Globus pallidus (tissue), 1 donor: Measurements from ENCODE around the gene LLGL1.

Experiments
- DNase-seq: peaks from one replicate; pipeline ENCODE4 v3.0.0-alpha.2; 2015; ENCODE audit warnings: low spot score

Gene LLGL1

DNA sequence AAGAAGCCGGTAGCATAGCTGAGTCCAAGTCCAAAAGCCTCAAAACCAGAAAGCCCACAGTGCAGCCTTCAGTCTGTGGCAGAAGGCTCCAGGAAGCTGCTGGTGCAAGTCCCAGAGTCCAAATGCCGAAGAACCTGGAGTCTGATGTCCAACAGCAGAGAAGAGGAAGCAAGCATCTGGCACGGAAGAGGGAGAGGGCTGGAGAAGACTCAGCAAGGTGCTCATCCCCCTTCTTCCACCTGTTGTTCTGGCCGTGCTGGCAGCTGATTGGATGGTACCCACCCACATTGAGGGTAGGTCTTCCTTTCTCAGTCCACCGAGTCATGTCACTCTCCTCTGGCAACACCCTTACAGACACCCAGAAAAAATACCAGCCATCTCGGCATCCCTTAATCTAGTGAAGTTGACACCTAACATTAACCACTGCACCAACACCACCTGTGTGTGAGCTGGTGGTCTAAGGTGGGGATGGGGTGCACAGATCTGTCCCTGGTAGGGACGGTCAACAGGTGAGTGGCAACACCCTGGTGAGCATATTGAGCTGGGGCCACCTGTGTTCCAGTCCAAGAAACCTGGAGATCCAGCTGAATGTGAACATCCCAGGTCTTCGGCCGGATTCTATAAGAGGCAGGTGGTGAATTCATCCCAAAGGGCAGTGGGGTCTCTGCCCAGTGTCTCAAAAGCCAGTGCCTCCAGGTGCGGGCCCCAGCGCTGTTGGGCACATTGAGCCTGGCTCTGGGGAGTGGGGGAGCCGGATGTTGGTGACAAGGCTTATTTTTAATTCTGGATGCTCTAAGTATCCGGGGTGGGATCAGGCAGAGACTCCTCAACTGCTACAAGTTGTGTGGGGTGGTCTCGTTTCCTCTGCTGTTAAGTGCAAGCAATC is 44.9 kb downstream of the LLGL1 start:
- no peak for DNase-seq

DNA sequence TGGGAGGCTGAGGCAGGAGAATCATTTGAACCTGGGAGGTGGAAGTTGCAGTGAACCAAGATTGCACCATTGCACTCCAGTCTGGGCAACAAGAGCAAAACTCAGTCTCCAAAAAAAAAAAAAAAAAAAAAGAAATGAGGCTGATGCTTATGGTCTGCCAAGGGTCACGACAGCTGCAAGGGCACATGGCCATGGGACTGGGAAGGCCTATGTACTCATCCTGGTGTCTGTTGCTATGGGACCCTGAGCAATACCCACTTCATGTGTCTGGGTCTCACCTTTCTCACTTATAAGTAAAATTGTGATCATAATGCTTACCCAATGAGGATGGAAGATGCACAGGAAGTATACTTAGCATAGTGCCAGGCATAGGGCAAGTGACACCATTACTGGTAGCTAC is 51.6 kb downstream of the LLGL1 start:
- DNase-seq = no peak

- no peak for DNase-seq
Measured at GRCh38 chr17:18278867-18279266, 53.4 kb downstream of the LLGL1 start.

DNA sequence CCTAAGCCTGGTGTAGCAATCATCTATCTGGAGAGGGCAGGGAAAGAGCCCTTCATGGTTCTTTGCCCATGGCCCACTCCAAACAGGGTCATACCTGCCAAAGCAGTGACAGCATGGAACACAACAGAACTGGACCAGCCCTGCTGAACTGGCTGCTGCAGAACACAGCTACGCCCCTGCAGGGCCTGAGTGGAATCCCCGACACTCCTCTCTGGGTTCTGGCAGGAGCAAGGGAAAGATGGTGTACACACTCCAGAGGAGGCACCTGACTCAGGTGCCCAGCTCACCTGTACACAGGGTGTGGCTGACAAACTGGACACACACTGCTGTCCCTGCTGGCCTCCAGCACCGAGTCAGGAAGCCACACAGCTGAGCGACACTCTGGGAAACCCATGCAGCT is 54.8 kb downstream of the LLGL1 start:
- no peak for DNase-seq

- DNase-seq = no peak
Measured at GRCh38 chr17:18280766-18281371, 55.4 kb downstream of the LLGL1 start.

DNA sequence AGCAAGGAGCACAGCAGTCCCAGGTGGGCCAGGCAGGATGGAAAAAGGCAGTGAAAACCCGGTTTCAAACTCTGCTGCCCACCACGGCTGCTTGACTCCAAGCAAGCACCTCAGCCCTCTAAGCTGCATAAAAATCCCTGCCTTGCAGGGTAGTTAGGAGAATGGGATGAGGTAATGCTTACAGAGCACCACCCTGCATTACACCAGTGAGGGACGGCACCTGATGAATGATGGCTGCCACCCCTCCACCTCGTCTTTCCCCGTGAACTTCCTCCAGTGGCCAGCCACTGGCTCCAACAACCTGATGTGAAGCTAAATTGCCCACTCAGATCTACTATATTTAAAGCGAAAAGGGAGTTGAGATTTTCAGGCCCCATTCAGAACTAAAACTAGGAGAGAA is 56.4 kb downstream of the LLGL1 start:
- DNase-seq = no peak

- no peak for DNase-seq
Measured at GRCh38 chr17:18285296-18285695, 59.9 kb downstream of the LLGL1 start.

- no peak for DNase-seq
Measured at GRCh38 chr17:18291718-18292540, 66.5 kb downstream of the LLGL1 start.
